ENCODE measurements around the gene SPOPL. TPM values are rescaled to one million over a fixed set of nuclear protein-coding genes. Genes with fewer than 3 reads are reported as not detected.
"Not testable (repeated sequence)": the region's sequence is repeated elsewhere in the genome, so short reads cannot be mapped to it uniquely, and the experiment has no call there.

SPOPL gene
- total RNA-seq, 1 donor from 2014 or later, result 11.3 TPM

DNA sequence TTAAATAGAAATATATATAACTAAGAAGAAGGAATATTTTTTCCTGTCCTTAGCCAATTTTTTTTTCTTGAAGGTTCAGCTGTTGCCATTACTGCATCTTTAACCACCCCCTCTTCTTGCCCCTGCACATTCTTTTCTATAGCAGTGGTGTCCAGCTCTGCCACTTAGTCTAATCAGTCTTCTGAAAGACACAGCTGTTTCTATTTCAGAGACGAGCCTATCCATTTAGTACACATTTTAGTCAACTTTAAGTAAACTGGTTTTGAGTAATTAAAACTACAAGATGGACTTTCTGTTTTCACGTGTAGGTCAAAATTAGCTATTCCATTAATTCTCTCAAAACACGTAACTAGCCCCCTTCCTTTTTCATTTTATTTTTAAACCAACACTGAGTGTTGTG is 21.0 kb downstream of the SPOPL start:
- no peak for ATAC-seq
- no peak for DNase-seq (ENCODE audit: low spot score)

DNA sequence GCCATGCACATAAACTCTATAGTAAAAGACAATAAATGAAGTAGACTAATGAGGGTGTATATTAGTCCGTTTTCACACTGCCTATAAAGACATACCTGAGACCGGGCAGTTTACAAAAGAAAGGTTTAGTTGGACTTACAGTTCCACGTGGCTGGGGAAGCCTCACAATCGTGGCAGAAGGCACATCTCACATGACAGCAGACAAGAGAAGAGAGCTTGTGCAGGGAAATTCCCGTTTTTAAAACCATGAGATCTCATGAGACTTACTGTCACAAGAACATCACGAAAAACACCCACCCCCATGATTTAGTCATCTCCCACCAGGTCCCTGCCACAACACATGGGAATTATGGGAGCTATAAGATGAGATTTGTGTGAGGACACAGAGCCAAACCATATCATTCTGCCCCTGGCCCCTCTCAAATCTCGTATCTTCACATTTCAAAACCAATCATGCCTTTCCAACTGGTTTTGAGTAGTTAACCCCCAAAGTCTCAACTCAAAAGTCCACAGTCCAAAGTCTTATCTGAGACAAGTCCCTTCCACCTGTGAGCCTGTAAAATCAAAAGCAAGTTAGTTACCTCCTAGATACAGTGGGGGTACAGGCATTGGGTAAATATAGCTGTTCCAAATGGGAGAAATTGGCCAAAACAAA is 21.6 kb downstream of the SPOPL start:
- not testable (repeated sequence) for DNase-seq (ENCODE audit: low spot score)

DNA sequence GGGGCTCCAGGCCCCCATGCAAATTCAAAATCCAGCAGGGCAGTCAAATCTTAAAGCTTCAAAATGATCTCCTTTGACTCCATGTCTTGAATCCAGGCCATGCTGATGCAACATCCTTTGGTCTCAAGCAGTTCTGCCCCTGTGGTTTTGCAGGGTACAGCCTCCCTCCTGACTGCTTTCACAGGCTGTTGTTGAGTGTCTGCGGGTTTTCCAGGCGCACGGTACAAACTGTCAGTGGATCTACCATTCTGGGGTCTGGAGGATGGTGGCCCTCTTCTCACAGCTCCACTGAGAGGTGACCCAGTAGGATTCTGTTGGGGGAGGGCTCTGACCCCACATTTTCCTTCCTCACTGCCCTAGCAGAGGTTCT is 22.1 kb downstream of the SPOPL start:
- DNase-seq (ENCODE audit: low spot score); ATAC-seq: not testable (repeated sequence)

More for the DNA sequence above, 21.6 kb downstream of the SPOPL start:
- ATAC-seq, result not testable (repeated sequence)

DNA sequence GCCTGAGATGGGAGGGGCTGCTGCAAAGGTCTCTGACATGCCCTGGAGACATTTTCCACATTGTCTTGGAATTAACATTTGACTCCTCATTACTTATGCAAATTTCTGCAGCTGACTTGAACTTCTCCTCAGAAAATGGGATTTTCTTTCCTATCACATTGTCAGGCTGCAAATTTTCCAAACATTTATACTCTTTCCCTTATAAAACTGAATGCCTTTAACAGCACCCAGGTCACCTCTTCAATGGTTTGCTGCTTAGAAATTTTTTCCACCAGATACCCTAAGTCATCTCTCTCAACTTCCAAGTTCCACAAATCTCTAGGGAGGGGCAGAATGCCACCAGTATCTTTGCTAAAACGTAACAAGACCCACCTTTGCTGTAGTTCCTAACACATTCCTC is 22.8 kb downstream of the SPOPL start:
- DNase-seq (ENCODE audit: low spot score); ATAC-seq: not testable (repeated sequence)

DNA sequence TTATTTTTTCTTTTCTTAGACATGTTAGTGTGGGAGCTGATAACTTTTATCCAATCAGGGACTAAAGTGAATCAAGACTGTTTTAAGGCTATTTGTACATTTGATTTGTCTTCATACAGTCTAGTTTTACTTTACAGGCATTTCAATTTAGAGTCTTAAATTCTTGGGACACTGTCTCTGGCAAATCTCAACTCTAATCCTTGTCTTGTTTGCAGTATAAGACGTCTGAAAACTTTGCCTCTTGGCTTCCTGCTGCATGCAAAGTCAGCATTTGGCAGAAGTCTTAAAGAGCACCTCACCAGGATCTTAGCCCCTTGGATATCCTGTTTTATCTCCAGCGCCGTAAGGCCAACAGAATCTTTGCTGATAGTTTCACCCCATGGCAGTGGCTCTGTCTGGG is 30.3 kb downstream of the SPOPL start:
- ATAC-seq, result peak; percentile 26

DNA sequence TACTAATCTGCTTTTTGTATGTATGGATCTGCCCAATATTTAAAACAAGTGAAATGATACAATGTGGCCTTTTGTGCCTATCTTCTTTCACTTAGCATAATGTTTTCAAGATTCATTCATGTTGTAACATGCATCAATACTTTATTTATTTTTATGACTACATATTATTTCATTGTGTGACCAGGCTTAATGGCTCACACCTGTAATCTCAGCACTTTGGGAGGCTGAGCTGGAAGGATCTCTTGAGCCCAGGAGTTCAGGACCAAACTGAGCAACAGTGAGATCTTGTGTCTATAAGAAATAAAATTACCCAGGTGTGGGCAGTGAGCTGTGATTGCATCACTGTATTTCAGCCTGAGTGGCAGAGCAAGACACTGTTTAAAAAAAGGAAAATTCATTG is 33.2 kb downstream of the SPOPL start:
- DNase-seq (ENCODE audit: low spot score) (no peak), ATAC-seq (peak; percentile 25)

More for the DNA sequence above, 30.3 kb downstream of the SPOPL start:
- DNase-seq (ENCODE audit: low spot score), result no peak

DNA sequence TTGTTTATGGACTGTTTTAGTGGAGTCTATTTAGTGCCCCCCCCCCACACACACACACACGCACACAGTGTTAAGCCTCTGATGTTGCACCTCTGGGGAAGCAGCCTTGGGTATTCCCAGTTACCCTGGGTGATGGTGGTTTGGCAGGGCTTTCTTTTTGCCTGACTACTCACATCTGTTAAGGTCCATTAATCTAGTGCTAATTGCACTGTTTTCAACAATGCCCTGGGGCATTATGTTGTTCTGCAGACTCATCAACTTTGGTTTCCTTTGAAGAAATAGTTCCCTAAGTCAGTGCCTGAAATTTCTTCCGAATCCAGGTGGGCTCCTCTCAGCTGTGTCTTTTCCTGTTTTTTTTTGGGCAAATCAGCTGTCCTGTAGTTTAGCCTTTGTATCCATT is 34.7 kb downstream of the SPOPL start:
- DNase-seq (ENCODE audit: low spot score) (no peak), ATAC-seq (no peak)

DNA sequence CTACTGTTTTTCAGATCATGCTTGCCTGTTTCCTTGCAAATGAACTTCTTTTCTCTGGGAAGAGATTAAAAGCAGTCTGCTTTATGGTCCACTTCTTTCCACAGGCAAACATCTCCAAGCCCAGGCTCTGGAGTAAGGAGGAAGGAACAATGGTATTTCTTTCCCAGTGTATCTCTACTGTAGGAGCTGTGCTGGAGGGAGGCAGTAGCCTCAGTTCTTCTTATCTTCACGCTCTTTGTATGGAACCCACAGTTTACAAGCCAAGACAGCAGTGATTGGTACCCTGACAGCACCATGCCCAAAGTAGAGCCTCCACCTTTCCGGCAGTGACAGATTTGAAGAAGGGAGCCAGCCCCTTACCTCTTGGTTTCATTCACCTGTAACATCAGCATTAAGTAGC is 35.2 kb downstream of the SPOPL start:
- ATAC-seq (no peak), DNase-seq (ENCODE audit: low spot score) (no peak)

DNA sequence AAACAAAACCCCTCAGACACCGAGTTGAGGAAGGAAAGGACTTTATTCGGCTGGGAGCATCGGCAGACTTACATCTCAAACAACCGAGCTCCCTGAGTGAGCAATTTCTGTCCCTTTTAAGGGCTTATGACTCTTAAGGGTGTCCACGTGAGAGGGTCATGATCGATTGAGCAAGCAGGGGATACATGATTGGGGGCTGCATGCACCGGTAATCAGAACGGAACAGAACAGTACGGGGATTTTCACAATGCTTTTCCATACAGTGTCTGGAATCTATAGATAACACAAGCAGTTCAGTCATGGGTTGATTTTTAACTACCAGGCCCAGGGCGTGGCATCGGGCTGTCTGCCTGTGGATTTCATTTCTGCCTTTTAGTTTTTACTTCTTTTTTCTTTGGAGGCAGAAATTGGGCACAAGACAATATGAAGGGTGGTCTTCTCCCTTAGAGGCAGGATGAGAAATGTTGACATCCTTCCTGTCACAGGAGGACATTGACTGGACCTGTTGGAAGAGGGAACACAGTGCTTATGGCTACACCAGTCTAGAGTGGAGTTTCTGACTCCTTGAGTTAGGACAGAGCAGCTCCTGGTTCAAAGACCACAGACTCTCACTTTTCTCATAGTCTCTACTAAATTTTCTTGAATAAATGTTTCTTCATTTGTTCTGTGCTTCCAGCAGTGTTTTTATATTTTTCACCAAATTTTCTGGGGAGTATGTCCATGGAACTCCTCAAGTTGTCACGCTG is 35.8 kb downstream of the SPOPL start:
- ATAC-seq, result no peak
- DNase-seq (ENCODE audit: low spot score), result no peak

DNA sequence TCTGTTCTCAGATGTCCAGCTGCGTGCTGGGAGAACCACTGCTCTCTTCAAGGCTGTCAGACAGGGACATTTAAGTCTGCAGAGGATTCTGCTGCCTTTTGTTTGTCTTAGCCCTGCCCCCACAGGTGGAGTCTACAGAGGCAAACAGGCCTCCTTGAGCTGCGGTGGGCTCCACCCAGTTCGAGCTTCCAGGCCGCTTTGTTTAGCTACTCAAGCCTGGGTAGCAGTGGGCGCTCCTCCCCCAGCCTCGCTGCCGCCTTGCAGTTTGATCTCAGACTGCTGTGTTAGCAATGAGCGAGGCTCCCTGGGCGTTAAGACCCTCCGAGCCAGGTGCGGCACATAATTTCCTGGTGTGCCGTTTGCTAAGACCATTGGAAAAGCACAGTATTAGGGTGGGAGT is 42.6 kb downstream of the SPOPL start:
- not testable (repeated sequence) for DNase-seq (ENCODE audit: low spot score); ATAC-seq

DNA sequence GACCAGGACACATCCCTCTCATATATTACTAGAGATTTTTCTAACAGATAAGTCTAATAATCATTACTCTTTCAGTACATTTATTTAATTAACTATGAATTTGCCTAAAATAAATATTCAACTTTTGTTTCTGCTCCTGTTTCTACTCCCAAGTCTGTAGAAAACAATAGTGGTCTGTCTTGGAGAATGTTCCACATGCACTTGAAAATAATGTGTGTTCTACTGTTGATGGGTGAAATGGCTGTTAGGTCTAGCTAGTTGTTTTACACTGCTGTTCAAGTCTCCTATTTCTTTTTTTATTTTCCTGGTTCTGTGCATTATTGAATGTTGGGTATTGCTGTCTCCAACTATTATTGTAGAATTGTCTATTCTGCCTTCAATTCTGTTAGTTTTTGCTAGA is 47.2 kb downstream of the SPOPL start:
- DNase-seq (ENCODE audit: low spot score) (no peak), ATAC-seq (no peak)

DNA sequence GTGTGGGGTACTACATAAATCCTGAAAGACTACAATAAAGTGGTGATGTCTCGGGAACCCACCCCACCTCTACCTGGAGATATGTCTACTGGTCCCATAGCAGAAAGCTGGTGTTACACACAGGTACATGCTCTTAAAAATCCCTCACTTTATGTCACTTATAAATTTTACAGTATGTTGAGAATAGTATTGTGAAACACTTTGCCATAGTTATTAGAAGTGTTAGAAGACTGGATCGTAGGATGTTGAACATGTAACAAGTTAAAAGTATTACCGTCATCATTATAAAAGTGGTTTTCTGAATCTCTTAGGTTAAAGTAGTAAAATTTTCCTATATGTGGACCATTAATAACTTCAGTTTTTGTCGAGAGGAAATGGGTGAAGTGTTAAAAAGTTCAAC is 48.6 kb downstream of the SPOPL start:
- DNase-seq (ENCODE audit: low spot score) (no peak), ATAC-seq (no peak)

DNA sequence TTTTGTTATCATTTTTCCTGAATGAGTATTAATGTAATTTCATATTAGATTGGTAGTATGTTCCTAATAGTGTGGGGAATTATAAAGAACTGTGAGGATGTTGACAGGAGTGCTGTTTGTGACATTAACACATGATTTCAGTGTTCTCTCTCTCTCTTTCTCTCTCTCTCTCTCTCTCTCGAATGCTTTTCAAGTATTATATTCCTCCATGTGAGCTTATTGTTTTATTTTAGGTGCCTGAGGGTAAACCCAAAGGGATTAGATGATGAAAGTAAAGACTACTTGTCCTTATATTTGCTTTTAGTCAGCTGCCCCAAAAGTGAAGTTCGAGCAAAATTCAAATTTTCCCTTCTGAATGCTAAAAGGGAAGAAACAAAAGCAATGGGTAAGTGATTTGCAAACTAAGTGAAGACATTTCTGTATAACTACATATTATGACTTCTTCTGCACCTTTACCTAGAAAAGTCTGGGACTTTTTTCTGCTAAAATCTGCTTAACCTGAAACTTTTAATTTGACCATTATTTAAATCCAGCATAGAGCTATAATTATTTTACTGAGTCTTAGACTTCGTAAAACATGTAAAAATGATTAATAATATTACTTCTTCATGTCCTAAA is 49.2 kb downstream of the SPOPL start:
- no peak for ATAC-seq

DNA sequence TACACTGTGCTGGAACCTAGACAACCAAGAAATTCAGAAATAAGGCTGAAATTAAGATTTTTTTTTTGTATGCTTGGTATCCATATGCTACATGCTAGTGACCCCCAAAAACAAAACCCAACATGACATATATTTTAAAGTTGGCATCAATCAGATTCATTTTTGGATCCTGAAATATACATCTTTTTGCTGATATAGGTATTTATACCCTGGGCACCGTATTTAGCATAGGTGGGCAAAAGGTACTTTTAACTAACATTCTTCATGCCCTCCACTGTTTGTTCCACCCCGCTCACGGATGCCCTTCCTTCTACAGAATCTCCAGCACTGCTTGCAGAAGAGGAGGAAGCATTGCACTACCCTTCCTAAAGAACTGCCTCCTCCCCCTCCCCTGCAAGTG is 52.6 kb downstream of the SPOPL start:
- ATAC-seq (no peak), DNase-seq (ENCODE audit: low spot score) (no peak)

More for the DNA sequence above, 49.2 kb downstream of the SPOPL start:
- DNase-seq (ENCODE audit: low spot score), result no peak

DNA sequence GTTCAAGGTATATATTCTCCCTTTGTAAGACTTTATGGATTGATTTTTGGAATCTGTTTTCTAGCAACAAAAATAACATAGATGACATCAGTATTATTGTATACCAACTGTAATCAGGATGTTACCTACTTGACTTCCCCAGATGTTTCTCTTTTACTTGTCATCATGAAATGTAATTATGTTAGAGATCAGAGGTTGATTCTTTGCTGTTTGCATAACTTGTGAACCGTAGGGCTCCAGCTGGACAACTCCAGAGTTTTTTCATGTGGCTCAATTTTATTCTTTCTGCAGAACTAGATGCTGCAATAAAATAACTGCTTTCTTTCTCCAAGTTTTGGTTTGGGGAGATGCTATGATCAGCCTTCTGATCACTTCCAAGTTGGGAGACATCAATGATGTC is 58.1 kb downstream of the SPOPL start:
- ATAC-seq (peak; percentile 27), DNase-seq (ENCODE audit: low spot score) (no peak)

DNA sequence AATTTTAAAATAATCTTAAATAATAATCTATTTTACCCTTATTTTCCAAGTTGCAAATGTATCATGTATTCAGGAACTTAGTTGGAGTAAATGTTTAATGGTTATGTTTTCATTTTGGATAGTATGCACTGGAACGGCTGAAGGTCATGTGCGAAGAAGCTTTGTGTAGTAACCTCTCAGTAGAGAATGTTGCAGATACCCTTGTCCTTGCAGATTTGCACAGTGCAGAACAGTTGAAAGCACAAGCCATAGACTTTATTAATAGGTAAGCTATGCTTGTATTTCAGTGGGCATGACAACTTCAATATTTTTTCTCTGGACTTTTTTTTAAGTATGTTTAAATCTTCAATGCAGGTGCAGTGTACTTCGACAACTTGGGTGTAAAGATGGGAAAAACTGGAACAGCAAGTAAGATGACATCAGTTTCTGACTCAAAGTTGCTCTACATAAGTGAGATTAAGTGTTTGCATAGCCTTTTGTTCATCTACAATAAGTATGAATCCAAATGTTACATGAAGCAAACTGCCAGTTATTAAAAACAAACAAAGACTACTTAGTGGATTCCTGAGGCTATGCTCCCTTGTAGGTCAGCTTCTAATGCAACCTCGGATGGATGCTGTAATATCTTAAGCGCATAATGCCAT is 63.1 kb downstream of the SPOPL start:
- ATAC-seq (no peak), DNase-seq (ENCODE audit: low spot score) (no peak)

DNA sequence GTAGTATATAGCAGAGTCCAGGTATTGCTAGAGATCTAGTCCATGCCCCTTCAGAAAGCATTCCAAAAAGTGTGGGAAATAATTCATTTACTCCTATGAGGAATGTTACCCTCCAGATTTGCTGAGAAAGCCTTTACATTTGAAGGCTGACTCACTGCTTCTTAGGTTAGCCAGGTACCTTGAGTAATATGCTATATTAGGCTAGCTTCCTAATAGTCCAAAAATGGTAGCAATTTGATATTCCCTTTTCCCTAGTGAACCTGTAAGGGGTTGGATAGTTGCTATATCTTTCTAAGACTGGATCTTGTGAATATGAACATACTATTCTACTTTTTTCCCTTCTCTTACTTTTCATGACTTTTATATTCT is 63.6 kb downstream of the SPOPL start:
- DNase-seq (ENCODE audit: low spot score) (no peak), ATAC-seq (no peak)

DNA sequence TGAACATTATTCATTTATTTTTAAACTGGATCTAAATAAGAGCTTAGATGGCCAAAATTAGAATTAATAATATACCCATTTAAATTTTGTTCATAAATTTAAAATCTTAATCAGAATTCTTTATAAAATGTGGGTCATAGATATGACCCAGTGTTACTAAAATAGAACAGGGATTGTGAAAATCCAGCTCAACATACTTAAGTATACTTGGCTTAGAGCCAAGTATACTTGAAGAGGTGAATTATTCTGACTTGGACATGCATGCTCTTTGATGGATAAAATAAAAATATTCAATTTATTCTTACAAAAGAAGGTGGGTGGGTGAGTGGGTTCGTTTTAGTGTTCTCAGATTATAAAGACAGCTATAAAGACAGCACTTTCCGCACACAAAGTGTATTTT is 70.7 kb downstream of the SPOPL start:
- ATAC-seq, result no peak
- DNase-seq (ENCODE audit: low spot score), result no peak

DNA sequence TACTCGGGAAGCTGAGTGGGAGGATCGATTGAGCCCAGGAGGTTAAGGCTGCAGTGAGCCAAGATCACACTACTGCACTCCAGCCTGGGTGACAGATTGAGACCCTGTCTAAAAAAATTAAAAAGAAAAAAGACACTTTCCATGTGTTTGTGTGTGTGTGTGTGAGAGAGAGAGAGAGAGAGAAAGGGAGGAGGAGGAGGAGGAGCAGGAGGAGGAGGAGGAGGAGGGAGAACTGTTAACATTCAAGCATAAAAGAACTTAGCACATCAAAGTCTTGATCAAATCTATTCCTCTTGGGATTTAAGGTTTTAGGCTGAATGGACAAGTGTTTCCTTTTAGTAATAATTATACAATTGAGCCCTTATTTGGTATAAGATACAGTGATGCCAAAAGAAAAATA is 75.5 kb downstream of the SPOPL start:
- no peak for ATAC-seq

DNA sequence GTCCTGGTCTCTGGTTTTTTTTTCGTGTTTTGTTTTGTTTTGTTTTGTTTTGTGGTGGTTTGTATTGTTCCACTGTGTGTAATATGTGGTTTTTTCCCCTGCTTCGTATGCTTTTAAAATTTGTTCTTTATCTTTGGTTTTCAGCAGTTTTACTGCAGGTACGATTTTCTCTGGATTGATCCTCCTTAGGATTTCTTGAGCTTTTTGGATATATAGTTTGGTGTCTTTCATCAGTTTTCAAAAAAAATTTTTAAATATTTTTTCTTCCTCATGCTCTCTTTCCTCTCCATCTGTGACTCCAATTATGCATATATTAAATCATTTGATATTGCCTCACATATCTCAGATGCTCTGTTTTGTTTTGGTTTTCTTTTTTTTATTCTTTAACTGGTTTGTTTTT is 78.0 kb downstream of the SPOPL start:
- DNase-seq (ENCODE audit: low spot score) (no peak), ATAC-seq (no peak)

More for the DNA sequence above, 75.5 kb downstream of the SPOPL start:
- no peak for DNase-seq (ENCODE audit: low spot score)

DNA sequence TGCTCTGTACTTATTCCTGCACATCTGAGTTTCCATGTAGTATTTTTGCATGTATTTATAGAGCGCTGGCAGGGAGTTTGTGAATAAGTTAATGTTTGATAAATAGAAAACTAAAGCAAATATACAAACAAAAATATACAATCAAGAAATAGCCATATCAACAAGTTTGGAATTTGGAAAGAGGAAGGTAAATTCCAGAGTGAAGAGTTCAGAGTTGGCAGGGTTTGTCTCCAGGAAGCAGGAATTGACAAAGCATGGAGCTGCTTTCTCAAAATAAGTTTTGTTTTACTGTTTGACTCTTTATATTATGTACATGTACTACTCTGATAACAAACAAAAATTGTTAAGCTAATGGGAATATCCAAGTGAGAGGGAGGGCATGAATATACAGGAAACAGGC is 80.3 kb downstream of the SPOPL start:
- ATAC-seq, result peak; percentile 43
- no peak for DNase-seq (ENCODE audit: low spot score)

DNA sequence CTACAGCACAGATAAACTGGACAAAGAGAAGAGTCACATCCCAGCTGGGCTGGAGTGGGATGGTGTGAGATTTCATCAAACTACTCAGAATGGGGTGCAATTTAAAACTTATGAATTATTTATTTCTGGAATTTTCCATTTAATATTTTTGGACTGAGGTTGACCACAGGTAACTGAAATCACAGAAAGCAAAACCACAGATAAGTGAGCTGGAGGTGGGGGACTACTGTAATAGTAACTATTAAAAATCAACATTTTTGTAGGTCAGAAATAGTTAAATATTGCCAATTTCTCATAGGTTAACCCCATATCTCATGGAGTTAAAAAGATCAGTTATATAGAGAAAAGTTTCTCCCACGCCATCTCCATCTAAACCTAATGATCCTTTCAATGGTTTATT is 88.1 kb downstream of the SPOPL start:
- ATAC-seq, result no peak
- no peak for DNase-seq (ENCODE audit: low spot score)

All from left lobe of liver (tissue), 2 donors.